SK-N-SH treated with all-trans-retinoic acid at 6 μM for 48 hours (cell line): Measurements from ENCODE around the gene TNS3.

Experiments
- ATAC-seq: fragments of 200-7000 bp; cut with Tn5 transposase; 3 replicates; pipeline ENCODE4 v1.9.1; 2020; ENCODE audit warnings: mild to moderate bottlenecking, moderate library complexity
- ARNTL ChIP-seq: fragments of 450-650 bp; formaldehyde crosslinking; IDR thresholded peaks from 2 replicates; pipeline ENCODE4 v1.5.0; 2020; ENCODE audit warnings: low read depth, mild to moderate bottlenecking, moderate library complexity, borderline replicate concordance
- BACH2 ChIP-seq: fragments of 250-450 bp; sonication (Bioruptor Pico); IDR thresholded peaks from 2 replicates; pipeline ENCODE4 v1.9.0; 2021; ENCODE audit warnings: mild to moderate bottlenecking, borderline replicate concordance
- CSDC2 ChIP-seq: fragments of 250-450 bp; sonication (Bioruptor Pico); IDR thresholded peaks from 2 replicates; pipeline ENCODE4 v1.5.0; 2020; ENCODE audit warnings: mild to moderate bottlenecking, moderate library complexity
- CSRNP3 ChIP-seq: fragments of 250-450 bp; sonication (Bioruptor Pico); IDR thresholded peaks from 2 replicates; pipeline ENCODE4 v1.5.1; 2021; ENCODE audit warnings: mild to moderate bottlenecking, moderate library complexity
- ESRRG ChIP-seq: fragments of 250-450 bp; sonication (Bioruptor Pico); IDR thresholded peaks from 2 replicates; pipeline ENCODE4 v1.6.1; 2021; ENCODE audit warnings: mild to moderate bottlenecking
- GLIS3 ChIP-seq: fragments of 250-450 bp; sonication (Bioruptor Pico); IDR thresholded peaks from 2 replicates; pipeline ENCODE4 v1.5.0; 2020; ENCODE audit warnings: mild to moderate bottlenecking, moderate library complexity
- ISL1 ChIP-seq: fragments of 250-450 bp; sonication (Bioruptor Pico); IDR thresholded peaks from 2 replicates; pipeline ENCODE4 v2.1.2; 2022; ENCODE audit warnings: mild to moderate bottlenecking, moderate library complexity
- OSR1 ChIP-seq: fragments of 250-450 bp; sonication (Bioruptor Pico); IDR thresholded peaks from 2 replicates; pipeline ENCODE4 v1.8.0; 2022; ENCODE audit warnings: moderate library complexity, mild to moderate bottlenecking, inconsistent platforms
- POU6F1 ChIP-seq: fragments of 250-450 bp; sonication (Bioruptor Pico); IDR thresholded peaks from 2 replicates; pipeline ENCODE4 v1.8.0; 2021; ENCODE audit warnings: low read depth, mild to moderate bottlenecking, moderate library complexity, borderline replicate concordance
- PPARA ChIP-seq: fragments of 250-450 bp; sonication (Bioruptor Pico); IDR thresholded peaks from 2 replicates; pipeline ENCODE4 v1.5.0; 2020; ENCODE audit warnings: mild to moderate bottlenecking, borderline replicate concordance
- RARB ChIP-seq: fragments of 250-450 bp; sonication (Bioruptor Pico); IDR thresholded peaks from 2 replicates; pipeline ENCODE4 v1.8.0; 2021; ENCODE audit warnings: mild to moderate bottlenecking, moderate library complexity
- SNAI2 ChIP-seq: fragments of 250-450 bp; sonication (Bioruptor Pico); IDR thresholded peaks from 2 replicates; pipeline ENCODE4 v1.5.0; 2020; ENCODE audit warnings: mild to moderate bottlenecking, moderate library complexity
- TCF4 ChIP-seq: fragments of 250-450 bp; sonication (Bioruptor Pico); IDR thresholded peaks from 2 replicates; pipeline ENCODE4 v1.8.0; 2021; ENCODE audit warnings: mild to moderate bottlenecking, moderate library complexity, borderline replicate concordance
- TOX ChIP-seq: fragments of 250-450 bp; sonication (Bioruptor Pico); IDR thresholded peaks from 2 replicates; pipeline ENCODE4 v1.8.0; 2021; ENCODE audit warnings: mild to moderate bottlenecking, moderate library complexity, borderline replicate concordance
- ZC3H10 ChIP-seq: fragments of 250-450 bp; sonication (Bioruptor Pico); IDR thresholded peaks from 2 replicates; pipeline ENCODE4 v1.5.1; 2021; ENCODE audit warnings: mild to moderate bottlenecking, moderate library complexity
- ZFP3 ChIP-seq: fragments of 250-450 bp; sonication (Bioruptor Pico); IDR thresholded peaks from 2 replicates; pipeline ENCODE4 v1.5.0; 2020; ENCODE audit warnings: mild to moderate bottlenecking, moderate library complexity
- ZFP30 ChIP-seq: fragments of 450-650 bp; formaldehyde crosslinking; IDR thresholded peaks from 2 replicates; pipeline ENCODE4 v1.5.0; 2022; ENCODE audit warnings: mild to moderate bottlenecking, moderate library complexity
- ZNF565 ChIP-seq: fragments of 450-650 bp; formaldehyde crosslinking; conservative IDR thresholded peaks from 2 replicates; pipeline ENCODE4 v1.5.0; 2020; ENCODE audit warnings: low read depth, mild to moderate bottlenecking, moderate library complexity
- ZNF70 ChIP-seq: fragments of 450-650 bp; formaldehyde crosslinking; IDR thresholded peaks from 2 replicates; pipeline ENCODE4 v1.5.0; 2020; ENCODE audit warnings: mild to moderate bottlenecking, moderate library complexity
- ZNF8 ChIP-seq: fragments of 450-650 bp; formaldehyde crosslinking; IDR thresholded peaks from 2 replicates; pipeline ENCODE4 v1.5.0; 2020; ENCODE audit warnings: mild to moderate bottlenecking, moderate library complexity
- TF ChIP-seq, protein P1 (sequence below): fragments of 250-450 bp; sonication (Bioruptor Pico); IDR thresholded peaks from 2 replicates; pipeline ENCODE4 v1.5.0; 2020; ENCODE audit warnings: mild to moderate bottlenecking, moderate library complexity
- TF ChIP-seq, protein P2 (sequence below): fragments of 250-450 bp; sonication (Bioruptor Pico); IDR thresholded peaks from 2 replicates; pipeline ENCODE4 v1.8.0; 2020; ENCODE audit warnings: mild to moderate bottlenecking, moderate library complexity, borderline replicate concordance
- TF ChIP-seq, protein P3 (sequence below): fragments of 250-450 bp; sonication (Bioruptor Pico); IDR thresholded peaks from 2 replicates; pipeline ENCODE4 v1.5.1; 2020; ENCODE audit warnings: low read depth, mild to moderate bottlenecking, moderate library complexity

The TNS3 gene

GRCh38 chr7:47323904-47324303, 258.0 kb downstream of the TNS3 start:
- no peak for ATAC-seq
- TF ChIP-seq SNAI2 (no peak), ZNF70 (no peak), ZFP30 (CRISPR knock-in tag) (no peak), CSRNP3 (CRISPR knock-in tag) (no peak), ESRRG (CRISPR knock-in tag) (no peak), ARNTL (CRISPR knock-in tag) (no peak), ZC3H10 (CRISPR knock-in tag) (no peak), RARB (CRISPR knock-in tag) (no peak), TOX (no peak), ZFP3 (CRISPR knock-in tag) (no peak), PPARA (CRISPR knock-in tag) (no peak), CSDC2 (CRISPR knock-in tag) (no peak), ZNF565 (no peak), BACH2 (CRISPR knock-in tag) (no peak), POU6F1 (CRISPR knock-in tag) (no peak)
- TF ChIP-seq, protein P1, sequence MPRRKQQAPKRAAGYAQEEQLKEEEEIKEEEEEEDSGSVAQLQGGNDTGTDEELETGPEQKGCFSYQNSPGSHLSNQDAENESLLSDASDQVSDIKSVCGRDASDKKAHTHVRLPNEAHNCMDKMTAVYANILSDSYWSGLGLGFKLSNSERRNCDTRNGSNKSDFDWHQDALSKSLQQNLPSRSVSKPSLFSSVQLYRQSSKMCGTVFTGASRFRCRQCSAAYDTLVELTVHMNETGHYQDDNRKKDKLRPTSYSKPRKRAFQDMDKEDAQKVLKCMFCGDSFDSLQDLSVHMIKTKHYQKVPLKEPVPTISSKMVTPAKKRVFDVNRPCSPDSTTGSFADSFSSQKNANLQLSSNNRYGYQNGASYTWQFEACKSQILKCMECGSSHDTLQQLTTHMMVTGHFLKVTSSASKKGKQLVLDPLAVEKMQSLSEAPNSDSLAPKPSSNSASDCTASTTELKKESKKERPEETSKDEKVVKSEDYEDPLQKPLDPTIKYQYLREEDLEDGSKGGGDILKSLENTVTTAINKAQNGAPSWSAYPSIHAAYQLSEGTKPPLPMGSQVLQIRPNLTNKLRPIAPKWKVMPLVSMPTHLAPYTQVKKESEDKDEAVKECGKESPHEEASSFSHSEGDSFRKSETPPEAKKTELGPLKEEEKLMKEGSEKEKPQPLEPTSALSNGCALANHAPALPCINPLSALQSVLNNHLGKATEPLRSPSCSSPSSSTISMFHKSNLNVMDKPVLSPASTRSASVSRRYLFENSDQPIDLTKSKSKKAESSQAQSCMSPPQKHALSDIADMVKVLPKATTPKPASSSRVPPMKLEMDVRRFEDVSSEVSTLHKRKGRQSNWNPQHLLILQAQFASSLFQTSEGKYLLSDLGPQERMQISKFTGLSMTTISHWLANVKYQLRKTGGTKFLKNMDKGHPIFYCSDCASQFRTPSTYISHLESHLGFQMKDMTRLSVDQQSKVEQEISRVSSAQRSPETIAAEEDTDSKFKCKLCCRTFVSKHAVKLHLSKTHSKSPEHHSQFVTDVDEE (CRISPR knock-in tag): no peak
- TF ChIP-seq, protein P2, sequence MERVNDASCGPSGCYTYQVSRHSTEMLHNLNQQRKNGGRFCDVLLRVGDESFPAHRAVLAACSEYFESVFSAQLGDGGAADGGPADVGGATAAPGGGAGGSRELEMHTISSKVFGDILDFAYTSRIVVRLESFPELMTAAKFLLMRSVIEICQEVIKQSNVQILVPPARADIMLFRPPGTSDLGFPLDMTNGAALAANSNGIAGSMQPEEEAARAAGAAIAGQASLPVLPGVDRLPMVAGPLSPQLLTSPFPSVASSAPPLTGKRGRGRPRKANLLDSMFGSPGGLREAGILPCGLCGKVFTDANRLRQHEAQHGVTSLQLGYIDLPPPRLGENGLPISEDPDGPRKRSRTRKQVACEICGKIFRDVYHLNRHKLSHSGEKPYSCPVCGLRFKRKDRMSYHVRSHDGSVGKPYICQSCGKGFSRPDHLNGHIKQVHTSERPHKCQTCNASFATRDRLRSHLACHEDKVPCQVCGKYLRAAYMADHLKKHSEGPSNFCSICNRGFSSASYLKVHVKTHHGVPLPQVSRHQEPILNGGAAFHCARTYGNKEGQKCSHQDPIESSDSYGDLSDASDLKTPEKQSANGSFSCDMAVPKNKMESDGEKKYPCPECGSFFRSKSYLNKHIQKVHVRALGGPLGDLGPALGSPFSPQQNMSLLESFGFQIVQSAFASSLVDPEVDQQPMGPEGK (CRISPR knock-in tag): no peak
- TF ChIP-seq, protein P3, sequence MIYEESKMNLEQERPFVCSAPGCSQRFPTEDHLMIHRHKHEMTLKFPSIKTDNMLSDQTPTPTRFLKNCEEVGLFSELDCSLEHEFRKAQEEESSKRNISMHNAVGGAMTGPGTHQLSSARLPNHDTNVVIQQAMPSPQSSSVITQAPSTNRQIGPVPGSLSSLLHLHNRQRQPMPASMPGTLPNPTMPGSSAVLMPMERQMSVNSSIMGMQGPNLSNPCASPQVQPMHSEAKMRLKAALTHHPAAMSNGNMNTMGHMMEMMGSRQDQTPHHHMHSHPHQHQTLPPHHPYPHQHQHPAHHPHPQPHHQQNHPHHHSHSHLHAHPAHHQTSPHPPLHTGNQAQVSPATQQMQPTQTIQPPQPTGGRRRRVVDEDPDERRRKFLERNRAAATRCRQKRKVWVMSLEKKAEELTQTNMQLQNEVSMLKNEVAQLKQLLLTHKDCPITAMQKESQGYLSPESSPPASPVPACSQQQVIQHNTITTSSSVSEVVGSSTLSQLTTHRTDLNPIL: no peak

DNA sequence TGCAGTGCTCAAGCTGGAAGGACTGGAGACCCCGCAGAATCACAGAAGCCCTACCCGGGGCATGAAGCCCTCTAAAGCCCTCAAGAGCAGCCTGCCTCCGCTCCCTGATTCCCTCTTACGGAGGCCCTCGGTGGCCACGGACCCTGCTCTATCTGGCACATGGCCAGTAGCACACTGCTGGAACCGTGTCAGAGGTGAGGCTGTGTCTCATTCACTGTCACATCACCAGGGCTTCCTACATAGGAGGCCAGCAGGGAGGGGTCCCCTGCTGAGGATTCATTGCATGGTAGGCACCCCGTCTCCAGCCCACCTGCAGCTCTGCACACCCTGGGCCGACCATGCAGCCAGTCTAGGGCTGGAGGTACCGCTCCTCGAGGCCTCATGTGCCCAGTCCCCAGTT, 259.2 kb downstream of the TNS3 start:
- no peak for TF ChIP-seq RARB (CRISPR knock-in tag)
- TF ChIP-seq TCF4 (CRISPR knock-in tag): no peak
- TF ChIP-seq CSDC2 (CRISPR knock-in tag): no peak
- no peak for TF ChIP-seq SNAI2
- TF ChIP-seq GLIS3 (CRISPR knock-in tag): no peak
- no peak for TF ChIP-seq ZFP30 (CRISPR knock-in tag)
- no peak for TF ChIP-seq ZNF565
- no peak for TF ChIP-seq PPARA (CRISPR knock-in tag)
- no peak for TF ChIP-seq ARNTL (CRISPR knock-in tag)
- no peak for TF ChIP-seq ESRRG (CRISPR knock-in tag)
- TF ChIP-seq, all 23 proteins: peak for 0
- ATAC-seq: no peak

- ATAC-seq: no peak
- TF ChIP-seq PPARA (CRISPR knock-in tag) (no peak), CSRNP3 (CRISPR knock-in tag) (no peak), OSR1 (CRISPR knock-in tag) (no peak), ARNTL (CRISPR knock-in tag) (no peak), RARB (CRISPR knock-in tag) (no peak), ESRRG (CRISPR knock-in tag) (no peak), SNAI2 (no peak), ZNF70 (no peak), GLIS3 (CRISPR knock-in tag) (no peak), ZFP3 (CRISPR knock-in tag) (no peak), TCF4 (CRISPR knock-in tag) (no peak), ZFP30 (CRISPR knock-in tag) (no peak), ZNF8 (CRISPR knock-in tag) (no peak), CSDC2 (CRISPR knock-in tag) (no peak), TOX (no peak), ISL1 (no peak)
- TF ChIP-seq, protein P2 (CRISPR knock-in tag): no peak
- TF ChIP-seq, protein P3: no peak
Measured at GRCh38 chr7:47320296-47320695, 261.6 kb downstream of the TNS3 start.
